Urothelium cell line (cell line): ENCODE data around the gene STARD3NL.
"Not testable (repeated sequence)": the region's sequence is repeated elsewhere in the genome, so short reads cannot be mapped to it uniquely, and the experiment has no call there.

Experiments
- DNase-seq: peaks from one replicate; pipeline ENCODE4 v3.0.0; 2011; ENCODE audit warnings: low spot score, mixed read lengths
- FAIRE-seq: peaks from 2 replicates; lab custom pipeline; 2011; peaks lifted over from hg19 to GRCh38; lab: Jason Lieb, UNC

Gene STARD3NL

GRCh38 chr7:38217672-38218071, 39.6 kb downstream of the STARD3NL start:
- FAIRE-seq (no peak), DNase-seq (no peak)

- no peak for DNase-seq
- FAIRE-seq: no peak
Measured at GRCh38 chr7:38220452-38220851, 42.4 kb downstream of the STARD3NL start.

GRCh38 chr7:38222481-38223096, 44.5 kb downstream of the STARD3NL start:
- FAIRE-seq (peak; percentile 42), DNase-seq (peak; percentile 55)

- no peak for FAIRE-seq
- DNase-seq: no peak
Measured at GRCh38 chr7:38223306-38223705, 45.3 kb downstream of the STARD3NL start.

GRCh38 chr7:38224392-38224791, 46.3 kb downstream of the STARD3NL start:
- FAIRE-seq (no peak), DNase-seq (no peak)

GRCh38 chr7:38229386-38229785, 51.3 kb downstream of the STARD3NL start:
- no peak for FAIRE-seq
- DNase-seq: peak; percentile 15

- no peak for FAIRE-seq
Measured at GRCh38 chr7:38229884-38230642, 52.0 kb downstream of the STARD3NL start.

GRCh38 chr7:38232502-38233366, 54.7 kb downstream of the STARD3NL start:
- FAIRE-seq (peak; percentile 63), DNase-seq (no peak)

More at GRCh38 chr7:38229884-38230642, 52.0 kb downstream of the STARD3NL start:
- DNase-seq: no peak

- DNase-seq, FAIRE-seq: not testable (repeated sequence)
Measured at GRCh38 chr7:38234759-38235158, 56.7 kb downstream of the STARD3NL start.

- DNase-seq: no peak
- no peak for FAIRE-seq
Measured at GRCh38 chr7:38235606-38236005, 57.6 kb downstream of the STARD3NL start.

GRCh38 chr7:38239129-38239528, 61.1 kb downstream of the STARD3NL start:
- FAIRE-seq, DNase-seq: not testable (repeated sequence)

- DNase-seq (no peak), FAIRE-seq (no peak)
Measured at GRCh38 chr7:38241071-38241470, 63.0 kb downstream of the STARD3NL start.

- FAIRE-seq (no peak), DNase-seq (no peak)
Measured at GRCh38 chr7:38242814-38243213, 64.8 kb downstream of the STARD3NL start.

GRCh38 chr7:38243345-38243744, 65.3 kb downstream of the STARD3NL start:
- FAIRE-seq, DNase-seq: not testable (repeated sequence)

GRCh38 chr7:38244516-38244915, 66.5 kb downstream of the STARD3NL start:
- FAIRE-seq (no peak), DNase-seq (no peak)

- DNase-seq (no peak), FAIRE-seq (peak; percentile 67)
Measured at GRCh38 chr7:38245409-38245977, 67.4 kb downstream of the STARD3NL start.

- FAIRE-seq: no peak
- DNase-seq: no peak
Measured at GRCh38 chr7:38248069-38248567, 70.1 kb downstream of the STARD3NL start.

- DNase-seq, FAIRE-seq: not testable (repeated sequence)
Measured at GRCh38 chr7:38249849-38250248, 71.8 kb downstream of the STARD3NL start.

GRCh38 chr7:38257350-38257677, 79.3 kb downstream of the STARD3NL start:
- FAIRE-seq (no peak), DNase-seq (no peak)

GRCh38 chr7:38259157-38259556, 81.1 kb downstream of the STARD3NL start:
- FAIRE-seq, DNase-seq: not testable (repeated sequence)

GRCh38 chr7:38261601-38262000, 83.6 kb downstream of the STARD3NL start:
- FAIRE-seq, DNase-seq: not testable (repeated sequence)
